ENCODE data around the gene CAPN14.

Gene CAPN14

GRCh38 chr2:31248139-31248538 lies 30.8 kb upstream of the CAPN14 start:
- ChIA-PET CTCF (no interaction called here), POLR2A (no interaction called here)
- no peak for TF ChIP-seq ZNF600 (tag by site-specific recombination; IDR thresholded peaks at IDR 0.05)
- no peak for TF ChIP-seq ZNF398 (tag by site-specific recombination; IDR thresholded peaks at IDR 0.05)
- peaks cover 0 to 30% of the 10 kb centered on the region in 2 experiments; a peak in 2 of 3 replicates for H3K36me3 ChIP-seq (ENCODE audit: control insufficient read depth in 2 of 2, insufficient read depth in 1 of 2, low read length in 2 of 2)
- H3K27ac ChIP-seq (ENCODE audit: extremely low read depth, low read depth, low read length) = no peak overlapping the region
- H3K4me3 ChIP-seq (ENCODE audit: low read depth, low read length) = no peak overlapping the region
- no peaks in the 10 kb centered on the region for H3K4me1 ChIP-seq (ENCODE audit: control insufficient read depth, insufficient read depth, low read length)
- no peaks in the 10 kb centered on the region for H3K9me3 ChIP-seq (ENCODE audit: control insufficient read depth, insufficient read depth, low read depth, low read length)

- Histone ChIP-seq H3K9me3 (ENCODE audit: control insufficient read depth, insufficient read depth, low read depth, low read length) (no peaks in the 10 kb centered on the region), H3K4me1 (ENCODE audit: control insufficient read depth, insufficient read depth, low read length) (no peaks in the 10 kb centered on the region), H3K4me3 (ENCODE audit: low read depth, low read length) (no peak overlapping the region), H3K27ac (ENCODE audit: extremely low read depth, low read depth, low read length) (no peak overlapping the region), H3K36me3 (ENCODE audit: control insufficient read depth in 2 of 2, insufficient read depth in 1 of 2, low read length in 2 of 2) (peaks cover 0 to 30% of the 10 kb centered on the region in 2 experiments; a peak in 2 of 3 replicates)
- CTCF ChIA-PET = no interaction called here
- TF ChIP-seq ZNF23 (tag by site-specific recombination; IDR thresholded peaks at IDR 0.05; ENCODE audit: borderline replicate concordance) (no peak), ZNF335 (tag by site-specific recombination; conservative IDR thresholded peaks at IDR 0.05) (no peak), ZNF280D (tag by site-specific recombination; IDR thresholded peaks at IDR 0.05) (no peak)
- POLR2A ChIA-PET = no interaction called here
Observed at GRCh38 chr2:31247711-31248110, 30.4 kb upstream of the CAPN14 start.

GRCh38 chr2:31246184-31246852 lies 29.0 kb upstream of the CAPN14 start:
- Histone ChIP-seq H3K4me3 (ENCODE audit: low read depth, low read length) (no peak overlapping the region), H3K27ac (ENCODE audit: extremely low read depth, low read depth, low read length) (no peak overlapping the region), H3K36me3 (ENCODE audit: control insufficient read depth in 2 of 2, insufficient read depth in 1 of 2, low read length in 2 of 2) (peaks cover 0 to 30% of the 10 kb centered on the region in 2 experiments; a peak in 2 of 3 replicates), H3K4me1 (ENCODE audit: control insufficient read depth, insufficient read depth, low read length) (no peaks in the 10 kb centered on the region), H3K9me3 (ENCODE audit: control insufficient read depth, insufficient read depth, low read depth, low read length) (no peaks in the 10 kb centered on the region)
- ChIA-PET POLR2A (no interaction called here), CTCF (interaction anchor here (0.7 kb wide), 1 partner anchor 358 kb away, joined by 5 read pairs; no protein-coding TSS in a partner anchor)
- no peak for TF ChIP-seq ZNF610 (tag by site-specific recombination; IDR thresholded peaks at IDR 0.05; ENCODE audit: borderline replicate concordance)
- no peak for TF ChIP-seq ZNF184 (tag by site-specific recombination; IDR thresholded peaks at IDR 0.05)
- TF ChIP-seq SALL2 (tag by site-specific recombination; IDR thresholded peaks at IDR 0.05; ENCODE audit: borderline replicate concordance) = no peak
- TF ChIP-seq ZNF26 (tag by site-specific recombination; IDR thresholded peaks at IDR 0.05) = no peak
- no peak for TF ChIP-seq ZNF280C (tag by site-specific recombination; IDR thresholded peaks at IDR 0.05)
- no peak for TF ChIP-seq ZNF223 (tag by site-specific recombination; IDR thresholded peaks at IDR 0.05)
- no peak for TF ChIP-seq YY2 (tag by site-specific recombination; IDR thresholded peaks at IDR 0.05)
- TF ChIP-seq ZSCAN5A (tag by site-specific recombination; IDR thresholded peaks at IDR 0.05) = no peak
